ENCODE measurements around the gene TSSK6.

Gene TSSK6

DNA sequence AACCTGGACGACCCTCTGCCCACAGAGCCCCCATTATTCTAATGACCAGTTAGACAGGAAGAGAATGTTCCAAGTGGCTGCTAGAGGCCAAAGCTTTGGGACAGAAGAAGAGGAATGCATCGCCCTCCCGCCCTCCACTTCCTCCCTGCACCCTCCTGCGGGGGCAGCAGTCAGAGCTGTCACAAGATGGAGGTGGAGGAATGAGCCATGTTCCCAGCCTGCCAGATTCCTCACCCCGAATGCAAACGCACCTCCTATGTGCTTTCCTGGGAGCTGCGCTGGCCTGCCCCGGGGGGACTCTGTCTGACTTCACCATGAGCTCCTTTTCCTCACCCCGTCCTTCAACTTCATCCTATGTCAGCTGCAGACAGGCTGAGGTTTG, 15.1 kb upstream of the TSSK6 start:
- 72 to 74% methylated on average over 8 to 9 of the region's 9 CpGs for WGBS, 2 experiments
- Histone ChIP-seq H3K4me1 (ENCODE audit: control insufficient read depth, insufficient read depth, low read length) (peaks cover 17% of the 10 kb centered on the region), H3K27ac (ENCODE audit: insufficient read depth, low read depth, low read length, poor library complexity, severe bottlenecking) (no peak overlapping the region), H3K36me3 (ENCODE audit: control insufficient read depth, insufficient read depth, low read length) (peaks cover 15% of the 10 kb centered on the region), H3K4me3 (ENCODE audit: insufficient read depth, low read depth, low read length) (no peak overlapping the region), H3K9me3 (ENCODE audit: control insufficient read depth, low read length) (no peaks in the 10 kb centered on the region), H3K27me3 (ENCODE audit: control insufficient read depth, insufficient read depth, low read length, poor library complexity, severe bottlenecking) (no peaks in the 10 kb centered on the region)

DNA sequence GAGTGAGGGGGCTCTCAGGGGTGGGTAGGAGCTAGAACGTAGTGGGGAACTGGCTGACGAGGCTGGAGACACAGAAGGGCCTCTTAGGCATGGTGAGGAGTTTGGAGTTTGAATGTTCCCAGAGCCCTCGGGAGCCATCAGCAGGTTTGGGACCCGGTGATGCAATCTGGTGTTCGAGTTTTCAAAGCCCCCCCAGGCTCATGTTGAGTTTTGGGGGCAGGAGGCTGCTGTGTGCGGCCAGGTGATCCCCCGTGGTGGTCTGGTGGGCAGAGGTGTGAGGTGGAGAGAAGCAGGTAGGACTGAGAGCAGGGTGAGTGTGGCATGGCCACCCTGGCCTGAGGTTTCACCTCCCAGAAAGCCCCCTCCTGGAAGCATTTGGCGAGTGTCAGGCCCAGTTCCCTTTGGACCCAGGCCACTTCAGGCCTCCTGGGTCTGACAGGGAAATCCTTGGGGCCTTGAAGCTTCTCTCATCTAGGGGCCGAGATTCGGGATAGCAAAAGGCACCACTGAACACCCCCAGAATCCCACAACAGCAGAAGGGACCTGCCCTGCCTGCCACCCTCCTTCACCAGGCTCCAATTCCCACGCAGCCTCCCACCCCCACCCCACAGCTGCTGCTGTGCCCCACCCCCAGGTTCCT, 14.6 kb upstream of the TSSK6 start:
- Histone ChIP-seq H3K36me3 (ENCODE audit: control insufficient read depth, insufficient read depth, low read length) (peaks cover 15% of the 10 kb centered on the region), H3K9me3 (ENCODE audit: control insufficient read depth, low read length) (no peaks in the 10 kb centered on the region), H3K27ac (ENCODE audit: insufficient read depth, low read depth, low read length, poor library complexity, severe bottlenecking) (no peak overlapping the region), H3K4me1 (ENCODE audit: control insufficient read depth, insufficient read depth, low read length) (peaks cover 22% of the 10 kb centered on the region), H3K4me3 (ENCODE audit: insufficient read depth, low read depth, low read length) (no peak overlapping the region), H3K27me3 (ENCODE audit: control insufficient read depth, insufficient read depth, low read length, poor library complexity, severe bottlenecking) (no peaks in the 10 kb centered on the region)
- WGBS, 2 experiments, result 88 to 90% methylated on average over 11 of the region's 11 CpGs

DNA sequence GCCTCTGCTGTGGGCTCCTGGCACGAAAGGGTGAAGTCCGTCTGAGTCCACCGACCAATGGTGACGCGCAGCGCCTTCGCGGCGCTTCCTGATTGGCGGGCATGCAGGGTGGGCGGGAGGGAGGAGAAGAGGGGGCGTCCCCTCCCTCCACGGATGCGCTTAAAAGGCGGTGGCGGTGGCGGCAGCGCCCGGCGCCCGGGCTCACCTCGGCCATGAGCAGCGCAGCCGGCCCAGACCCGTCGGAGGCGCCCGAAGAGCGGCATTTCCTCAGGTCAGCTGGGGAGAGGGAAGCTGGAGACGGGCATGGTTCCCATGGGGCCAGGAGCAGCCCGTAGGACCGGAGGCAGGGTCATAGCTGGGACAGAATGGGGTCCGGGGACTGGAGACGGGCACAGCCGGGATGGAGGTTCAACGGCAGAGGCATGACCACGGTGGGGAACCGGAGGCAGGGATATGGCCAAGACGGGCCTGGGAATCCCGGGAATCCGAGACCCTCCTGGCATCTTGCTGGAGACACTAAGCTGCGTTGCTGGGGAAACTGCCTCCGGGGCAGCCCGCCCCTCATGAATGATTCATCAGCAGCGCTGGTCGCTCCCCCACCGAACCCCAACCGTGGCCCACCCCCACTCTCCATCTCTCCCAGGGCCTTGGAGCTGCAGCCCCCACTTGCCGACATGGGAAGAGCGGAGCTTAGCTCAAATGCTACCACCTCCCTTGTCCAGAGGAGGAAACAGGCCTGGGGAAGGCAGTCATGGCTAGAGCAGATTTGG, 13.6 kb upstream of the TSSK6 start, which contains the start of gene YJEFN3:
YJEFN3 (plus strand) TSS at position 191 of the 770 bp plus-strand sequence; CDS start at position 213, 22 bp downstream.
- peaks cover 15% of the 10 kb centered on the region for H3K36me3 ChIP-seq (ENCODE audit: control insufficient read depth, insufficient read depth, low read length)
- H3K27ac ChIP-seq (ENCODE audit: insufficient read depth, low read depth, low read length, poor library complexity, severe bottlenecking), result no peak within 1 kb of the TSS
- WGBS, 2 experiments, result 87 to 88% methylated on average over 50 of the region's 50 CpGs
- H3K27me3 ChIP-seq (ENCODE audit: control insufficient read depth, insufficient read depth, low read length, poor library complexity, severe bottlenecking), result no peaks in the 10 kb centered on the region
- H3K4me1 ChIP-seq (ENCODE audit: control insufficient read depth, insufficient read depth, low read length), result peaks cover 21% of the 10 kb centered on the region
- no peaks in the 10 kb centered on the region for H3K9me3 ChIP-seq (ENCODE audit: control insufficient read depth, low read length)
- no peak within 1 kb of the TSS for H3K4me3 ChIP-seq (ENCODE audit: insufficient read depth, low read depth, low read length)

DNA sequence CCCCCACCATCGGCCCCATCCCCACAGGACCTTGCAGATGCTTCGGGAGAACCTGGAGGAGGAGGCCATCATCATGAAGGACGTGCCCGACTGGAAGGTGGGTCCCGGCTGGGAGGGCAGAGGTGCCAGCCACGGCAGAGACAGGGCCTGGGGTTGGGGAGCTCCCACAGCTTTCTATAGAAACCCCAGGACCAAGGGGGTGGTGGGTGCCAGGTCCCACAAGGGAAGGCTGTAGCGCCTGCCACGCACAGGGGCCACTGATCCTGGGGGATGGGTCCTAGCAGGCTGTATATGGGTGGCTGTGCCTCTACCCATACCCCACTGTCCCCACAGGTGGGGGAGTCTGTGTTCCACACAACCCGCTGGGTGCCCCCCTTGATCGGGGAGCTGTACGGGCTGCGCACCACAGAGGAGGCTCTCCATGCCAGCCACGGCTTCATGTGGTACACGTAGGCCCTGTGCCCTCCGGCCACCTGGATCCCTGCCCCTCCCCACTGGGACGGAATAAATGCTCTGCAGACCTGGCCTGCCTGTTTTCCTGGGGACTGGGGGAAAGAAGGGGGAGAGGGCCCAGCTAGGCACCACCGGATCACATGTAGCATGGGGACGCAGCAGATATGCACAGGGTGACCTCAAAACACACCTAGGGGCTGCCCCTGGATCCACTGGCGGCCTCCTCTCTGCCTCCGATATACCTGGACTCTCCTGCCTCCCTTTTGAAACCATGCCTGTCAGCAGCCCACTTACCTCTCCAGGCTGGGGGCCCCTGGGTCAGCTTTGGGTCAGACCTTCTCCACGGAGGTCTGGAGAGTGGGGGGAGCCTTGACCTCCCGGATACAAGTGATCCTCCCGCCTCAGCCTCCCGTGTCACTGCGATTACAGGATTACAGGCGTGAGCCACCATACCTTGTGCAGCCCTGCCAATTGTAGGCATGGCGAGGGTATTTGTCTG, 12.6 kb upstream of the TSSK6 start:
- H3K9me3 ChIP-seq (ENCODE audit: control insufficient read depth, low read length), result no peaks in the 10 kb centered on the region
- H3K4me3 ChIP-seq (ENCODE audit: insufficient read depth, low read depth, low read length), result no peak overlapping the region
- H3K4me1 ChIP-seq (ENCODE audit: control insufficient read depth, insufficient read depth, low read length), result peaks cover 21% of the 10 kb centered on the region
- peaks cover 15% of the 10 kb centered on the region for H3K36me3 ChIP-seq (ENCODE audit: control insufficient read depth, insufficient read depth, low read length)
- no peak overlapping the region for H3K27ac ChIP-seq (ENCODE audit: insufficient read depth, low read depth, low read length, poor library complexity, severe bottlenecking)
- 94 to 96% methylated on average over 27 of the region's 27 CpGs for WGBS, 2 experiments
- H3K27me3 ChIP-seq (ENCODE audit: control insufficient read depth, insufficient read depth, low read length, poor library complexity, severe bottlenecking), result no peaks in the 10 kb centered on the region

DNA sequence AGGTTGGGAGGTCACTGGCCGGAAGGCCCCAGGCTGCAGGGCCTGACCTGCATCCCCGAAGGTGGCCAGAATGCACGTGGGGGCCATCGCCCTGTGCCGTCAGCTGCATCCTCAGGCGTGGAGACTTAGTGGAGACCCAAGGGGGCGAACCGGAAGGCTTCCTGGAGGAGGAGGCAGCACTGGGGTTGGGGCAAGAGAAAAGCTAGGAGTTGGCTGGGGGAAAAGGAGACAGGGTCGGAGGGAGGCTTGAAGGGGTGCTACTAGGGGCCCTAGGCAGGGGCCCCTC, 12.0 kb upstream of the TSSK6 start:
- no peaks in the 10 kb centered on the region for H3K27me3 ChIP-seq (ENCODE audit: control insufficient read depth, insufficient read depth, low read length, poor library complexity, severe bottlenecking)
- no peak overlapping the region for H3K27ac ChIP-seq (ENCODE audit: insufficient read depth, low read depth, low read length, poor library complexity, severe bottlenecking)
- no peak overlapping the region for H3K4me3 ChIP-seq (ENCODE audit: insufficient read depth, low read depth, low read length)
- no peaks in the 10 kb centered on the region for H3K9me3 ChIP-seq (ENCODE audit: control insufficient read depth, low read length)
- WGBS, 2 experiments, result 94 to 96% methylated on average over 9 of the region's 9 CpGs
- peaks cover 15% of the 10 kb centered on the region for H3K36me3 ChIP-seq (ENCODE audit: control insufficient read depth, insufficient read depth, low read length)
- peaks cover 21% of the 10 kb centered on the region for H3K4me1 ChIP-seq (ENCODE audit: control insufficient read depth, insufficient read depth, low read length)

DNA sequence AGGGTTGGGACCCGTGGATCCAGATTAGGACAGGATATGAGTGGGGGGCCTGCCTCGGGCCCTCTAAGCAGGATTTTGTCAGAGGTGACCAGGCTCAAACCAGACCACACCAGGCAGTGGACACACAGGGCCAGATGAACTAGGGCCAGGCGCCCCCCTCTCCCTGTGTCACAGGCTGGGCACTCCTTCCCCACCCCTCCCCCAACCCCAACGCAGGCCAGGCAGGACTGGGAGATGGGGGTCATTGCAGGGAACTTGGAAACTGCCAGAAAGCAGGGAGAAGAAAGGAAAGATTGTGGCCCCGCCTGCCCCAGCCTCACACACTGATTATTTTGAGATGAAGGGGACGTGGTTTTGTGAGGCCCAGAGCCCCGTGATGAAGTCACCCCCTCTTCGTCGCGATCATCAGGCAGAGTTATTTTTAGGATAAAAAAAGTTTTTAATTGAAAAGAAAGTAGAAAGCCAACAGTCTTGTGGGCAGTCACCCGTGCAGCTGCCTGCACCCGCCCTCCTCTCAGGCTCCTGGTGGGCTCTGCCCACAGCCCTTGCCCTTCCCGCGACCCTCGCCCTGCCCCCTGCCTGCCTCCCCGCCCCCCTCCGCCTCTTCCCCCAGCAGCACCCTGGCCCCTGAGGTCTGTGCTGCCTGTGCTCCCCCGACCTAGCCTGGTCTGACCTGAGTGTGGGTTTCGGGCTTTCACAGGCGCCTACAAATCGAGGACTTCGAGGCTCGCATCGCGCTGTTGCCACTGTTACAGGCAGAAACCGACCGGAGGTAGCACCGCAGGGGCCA, 11.4 kb upstream of the TSSK6 start:
- H3K4me1 ChIP-seq (ENCODE audit: control insufficient read depth, insufficient read depth, low read length), result peaks cover 21% of the 10 kb centered on the region
- no peaks in the 10 kb centered on the region for H3K9me3 ChIP-seq (ENCODE audit: control insufficient read depth, low read length)
- H3K36me3 ChIP-seq (ENCODE audit: control insufficient read depth, insufficient read depth, low read length), result peaks cover 15% of the 10 kb centered on the region
- no peak overlapping the region for H3K27ac ChIP-seq (ENCODE audit: insufficient read depth, low read depth, low read length, poor library complexity, severe bottlenecking)
- H3K27me3 ChIP-seq (ENCODE audit: control insufficient read depth, insufficient read depth, low read length, poor library complexity, severe bottlenecking), result no peaks in the 10 kb centered on the region
- 92 to 93% methylated on average over 27 to 28 of the region's 28 CpGs for WGBS, 2 experiments
- no peak overlapping the region for H3K4me3 ChIP-seq (ENCODE audit: insufficient read depth, low read depth, low read length)

DNA sequence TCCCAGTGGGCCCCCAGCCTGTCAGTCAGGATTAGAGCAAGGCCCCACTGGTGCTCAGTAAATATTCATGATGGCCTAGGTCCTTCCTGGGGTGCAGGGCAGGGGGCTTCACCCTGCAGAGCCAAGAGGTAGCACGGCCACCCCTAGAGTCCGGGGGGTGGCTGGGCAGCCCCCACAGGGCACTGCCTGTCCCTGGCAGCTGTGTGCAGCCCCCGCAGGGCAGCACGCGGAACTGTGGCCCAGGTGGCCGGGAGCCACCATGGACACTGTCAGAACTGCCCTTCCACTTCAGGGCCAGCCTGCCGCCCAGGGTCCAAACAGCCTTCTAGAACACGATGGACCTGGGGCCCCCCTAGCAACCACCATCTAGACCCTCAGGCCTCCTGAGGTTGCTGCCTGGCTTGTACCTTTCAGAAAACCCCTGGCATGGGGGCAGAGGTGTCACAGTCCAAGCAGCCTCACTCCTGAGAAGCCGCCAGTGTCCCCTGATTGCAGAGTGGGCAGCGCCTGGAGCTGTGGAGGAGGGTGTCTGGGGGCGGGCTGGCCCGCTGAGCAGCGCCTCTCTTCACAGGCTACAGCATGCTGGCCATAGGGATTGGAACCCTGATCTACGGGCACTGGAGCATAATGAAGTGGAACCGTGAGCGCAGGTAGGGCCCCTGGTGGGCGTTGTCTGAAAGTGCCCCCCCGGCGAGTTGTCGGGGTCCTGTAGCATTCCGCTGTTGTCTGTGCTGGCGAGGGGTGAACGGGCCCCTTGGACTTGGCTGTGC, 10.4 kb upstream of the TSSK6 start:
- Histone ChIP-seq H3K4me1 (ENCODE audit: control insufficient read depth, insufficient read depth, low read length) (peaks cover 21% of the 10 kb centered on the region), H3K27me3 (ENCODE audit: control insufficient read depth, insufficient read depth, low read length, poor library complexity, severe bottlenecking) (no peaks in the 10 kb centered on the region), H3K4me3 (ENCODE audit: insufficient read depth, low read depth, low read length) (no peak overlapping the region), H3K36me3 (ENCODE audit: control insufficient read depth, insufficient read depth, low read length) (peaks cover 15% of the 10 kb centered on the region), H3K9me3 (ENCODE audit: control insufficient read depth, low read length) (no peaks in the 10 kb centered on the region), H3K27ac (ENCODE audit: insufficient read depth, low read depth, low read length, poor library complexity, severe bottlenecking) (no peak overlapping the region)
- WGBS, 2 experiments, result 89 to 91% methylated on average over 23 of the region's 23 CpGs

DNA sequence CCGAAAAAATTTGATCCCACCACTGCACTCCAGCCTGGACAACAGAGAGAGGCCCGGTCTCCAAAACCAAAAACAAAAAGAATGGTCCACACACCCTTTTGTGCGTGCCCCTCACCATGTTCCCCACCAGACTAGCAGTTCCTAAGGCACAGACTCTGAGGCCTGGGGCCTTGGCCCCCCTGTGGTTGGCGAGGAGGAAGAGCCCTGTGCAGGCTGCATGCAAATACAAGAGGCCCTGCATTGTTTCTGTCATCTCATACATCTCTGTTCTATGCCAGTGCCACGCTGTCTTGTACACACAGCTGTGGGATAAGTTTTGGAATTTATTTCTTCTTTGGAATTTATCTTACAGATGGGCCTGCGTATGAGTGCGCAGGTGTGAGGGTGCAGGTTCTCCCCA, 8.7 kb upstream of the TSSK6 start:
- Histone ChIP-seq H3K9me3 (ENCODE audit: control insufficient read depth, low read length) (no peaks in the 10 kb centered on the region), H3K4me1 (ENCODE audit: control insufficient read depth, insufficient read depth, low read length) (peaks cover 19% of the 10 kb centered on the region), H3K27me3 (ENCODE audit: control insufficient read depth, insufficient read depth, low read length, poor library complexity, severe bottlenecking) (no peaks in the 10 kb centered on the region), H3K4me3 (ENCODE audit: insufficient read depth, low read depth, low read length) (no peak overlapping the region), H3K36me3 (ENCODE audit: control insufficient read depth, insufficient read depth, low read length) (peaks cover 15% of the 10 kb centered on the region), H3K27ac (ENCODE audit: insufficient read depth, low read depth, low read length, poor library complexity, severe bottlenecking) (no peak overlapping the region)
- WGBS, 2 experiments, result 91 to 97% methylated on average over 7 of the region's 7 CpGs

DNA sequence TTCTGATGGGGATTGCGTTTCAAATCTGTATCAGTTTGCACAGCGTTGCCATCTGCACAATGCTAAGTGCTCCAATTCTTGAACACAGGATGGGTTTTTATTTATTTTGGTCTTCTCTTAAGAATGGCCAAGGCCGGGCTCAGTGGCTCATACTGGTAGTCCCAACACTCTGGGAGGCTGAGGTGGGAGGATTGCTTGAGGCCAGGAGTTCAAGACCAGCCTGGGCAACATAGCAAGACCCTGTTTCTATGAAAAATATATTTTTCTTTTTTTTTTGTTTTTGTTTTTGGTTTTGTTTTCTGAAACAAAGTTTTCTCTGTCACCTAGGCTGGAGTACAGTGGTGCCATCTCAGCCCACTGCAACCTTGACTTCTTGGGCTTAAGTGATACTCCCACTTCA, 7.8 kb upstream of the TSSK6 start:
- Histone ChIP-seq H3K4me3 (ENCODE audit: insufficient read depth, low read depth, low read length) (no peak overlapping the region), H3K27me3 (ENCODE audit: control insufficient read depth, insufficient read depth, low read length, poor library complexity, severe bottlenecking) (no peaks in the 10 kb centered on the region), H3K36me3 (ENCODE audit: control insufficient read depth, insufficient read depth, low read length) (peaks cover 7% of the 10 kb centered on the region), H3K9me3 (ENCODE audit: control insufficient read depth, low read length) (no peaks in the 10 kb centered on the region), H3K4me1 (ENCODE audit: control insufficient read depth, insufficient read depth, low read length) (peaks cover 19% of the 10 kb centered on the region), H3K27ac (ENCODE audit: insufficient read depth, low read depth, low read length, poor library complexity, severe bottlenecking) (no peak overlapping the region)
- WGBS, 2 experiments, result 94 to 98% methylated on average over 3 of the region's 3 CpGs

Measured in ectodermal cell (in vitro differentiated cells).